ENCODE measurements around the gene CD14.

The CD14 gene

DNA sequence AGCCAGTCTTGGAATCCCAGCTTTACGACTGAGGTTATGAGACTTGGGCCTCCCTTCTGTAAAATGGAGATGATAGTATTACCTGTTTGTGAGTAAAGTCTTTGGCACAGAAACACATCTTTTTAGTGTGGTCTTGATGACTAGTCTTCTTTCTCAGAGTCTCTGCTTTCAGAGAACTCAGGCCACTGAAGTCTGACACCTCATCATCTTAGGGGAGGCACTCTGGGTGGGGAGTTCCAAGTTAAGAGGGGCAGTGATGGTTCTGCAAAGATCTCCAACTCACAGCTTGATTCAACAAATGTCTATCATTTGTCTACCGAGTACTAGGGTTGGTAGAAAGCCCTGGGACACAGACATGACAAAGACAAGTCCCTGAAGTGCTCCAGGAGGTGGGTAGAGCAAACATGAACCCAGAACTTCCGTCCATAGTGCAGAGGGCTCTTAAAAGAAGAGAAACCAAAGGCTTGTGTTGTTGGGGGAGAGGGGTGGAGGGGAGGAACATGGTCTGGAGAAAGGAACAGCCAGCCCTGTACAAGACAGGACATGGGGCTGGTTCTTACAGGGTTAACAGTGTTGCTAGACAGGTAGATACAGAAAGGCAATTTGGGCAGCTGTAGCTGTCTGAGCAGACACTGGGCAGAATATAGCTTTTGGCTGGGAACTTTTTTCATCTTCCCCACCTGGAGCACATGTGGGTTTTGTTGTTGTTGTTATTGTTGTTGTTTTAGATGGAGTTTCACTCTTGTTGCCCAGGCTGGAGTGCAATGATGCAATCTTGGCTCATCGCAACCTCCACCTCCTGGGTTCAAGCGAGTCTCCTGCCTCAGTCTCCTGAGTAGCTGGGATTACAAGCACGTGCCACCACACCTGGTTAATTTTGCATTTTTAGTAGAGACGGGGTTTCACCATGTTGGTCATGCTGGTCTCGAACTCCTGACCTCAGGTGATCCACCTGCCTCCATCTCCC, 2.6 kb upstream of the CD14 start:
- no peak overlapping the region for H3K4me3 ChIP-seq (replicated peaks; ENCODE audit: low read depth, low read length)
- no peak for DNase-seq (ENCODE audit: extremely low read depth, low read depth)

DNA sequence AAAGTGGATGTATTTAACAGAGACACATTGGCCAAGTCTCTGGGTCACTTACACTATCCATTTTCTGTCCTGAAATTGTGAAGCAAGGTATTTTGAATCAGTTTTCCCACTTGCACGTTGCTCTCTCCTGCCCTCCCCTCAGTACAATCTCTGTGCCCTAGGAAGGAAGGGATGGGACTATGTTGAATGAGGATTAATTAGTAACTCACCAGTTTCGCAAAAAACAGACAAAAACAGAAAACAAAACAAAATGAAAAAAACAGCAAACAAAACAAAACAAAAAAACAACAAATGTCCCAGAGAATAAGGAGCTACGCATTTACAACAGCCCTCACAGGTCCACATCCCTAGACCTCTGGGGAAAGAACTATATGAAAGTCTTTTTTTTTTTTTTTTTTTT, 1.1 kb upstream of the CD14 start:
- DNase-seq (ENCODE audit: extremely low read depth, low read depth) = no peak
- TF ChIP-seq CTCF (IDR thresholded peaks at IDR 0.05; ENCODE audit: low read depth, low read length, missing control alignments) = no peak
- H3K4me3 ChIP-seq (replicated peaks; ENCODE audit: low read depth, low read length) = no peak overlapping the region

More for the DNA sequence above, 2.6 kb upstream of the CD14 start:
- no peak for TF ChIP-seq CTCF (IDR thresholded peaks at IDR 0.05; ENCODE audit: low read depth, low read length, missing control alignments)

- H3K4me3 ChIP-seq (replicated peaks; ENCODE audit: low read depth, low read length) = no peak overlapping the region
- no peak for TF ChIP-seq CTCF (IDR thresholded peaks at IDR 0.05; ENCODE audit: low read depth, low read length, missing control alignments)
- no peak for DNase-seq (ENCODE audit: extremely low read depth, low read depth)
These were observed 526 bp upstream of the CD14 start for GRCh38 chr5:140633501-140633900.

- H3K4me3 ChIP-seq (replicated peaks; ENCODE audit: low read depth, low read length) = peak overlapping the region; percentile 41
- DNase-seq (ENCODE audit: extremely low read depth, low read depth) = no peak
- TF ChIP-seq CTCF (IDR thresholded peaks at IDR 0.05; ENCODE audit: low read depth, low read length, missing control alignments) = no peak
These were observed 482 bp downstream of the CD14 start for GRCh38 chr5:140632366-140633020.

DNA sequence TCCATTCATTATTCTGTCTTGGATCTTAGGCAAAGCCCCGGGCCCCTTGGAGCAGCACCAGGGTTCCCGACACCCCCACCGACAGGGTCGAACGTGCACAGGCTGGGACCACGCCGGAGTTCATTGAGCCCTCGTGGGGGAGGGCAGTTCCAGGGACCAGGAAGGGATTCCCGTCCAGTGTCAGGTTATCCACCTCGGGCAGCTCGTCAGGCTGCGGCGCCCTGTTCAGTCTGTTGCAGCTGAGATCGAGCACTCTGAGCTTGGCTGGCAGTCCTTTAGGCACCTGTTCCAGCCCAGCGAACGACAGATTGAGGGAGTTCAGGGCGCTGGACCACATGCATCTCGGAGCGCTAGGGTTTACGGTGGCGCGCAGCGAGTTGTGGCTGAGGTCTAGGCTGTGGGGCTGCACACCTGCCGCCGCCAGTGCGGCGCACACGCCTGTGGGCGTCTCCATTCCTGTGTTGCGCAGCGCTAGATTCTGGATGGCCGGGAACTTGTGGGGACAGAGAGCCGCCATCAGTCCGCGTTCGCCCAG, 1.1 kb downstream of the CD14 start:
- no peak for DNase-seq (ENCODE audit: extremely low read depth, low read depth)
- no peak for TF ChIP-seq CTCF (IDR thresholded peaks at IDR 0.05; ENCODE audit: low read depth, low read length, missing control alignments)
- H3K4me3 ChIP-seq (replicated peaks; ENCODE audit: low read depth, low read length) = peak overlapping the region; percentile 41

GRCh38 chr5:140631036-140631417, 1.9 kb downstream of the CD14 start:
- no peak for DNase-seq (ENCODE audit: extremely low read depth, low read depth)
- no peak for TF ChIP-seq CTCF (IDR thresholded peaks at IDR 0.05; ENCODE audit: low read depth, low read length, missing control alignments)
- H3K4me3 ChIP-seq (replicated peaks; ENCODE audit: low read depth, low read length) = no peak overlapping the region

All from HFF-Myc (cell line).